CD14-positive monocyte (primary cell): Measurements from ENCODE around the gene ANKRD2. TPM values are rescaled to one million over a fixed set of nuclear protein-coding genes. Genes with fewer than 3 reads are reported as not detected.

ENCODE experiments used
- DNase-seq, 3 donors: peaks; one replicate each; pipeline ENCODE4 v3.0.0-alpha.2; 2011 to 2022
- H2AFZ ChIP-seq: 2 replicates; pipeline ENCODE4 v1.6.0; 2012; ENCODE audit warnings: mild to moderate bottlenecking, low read depth, low read length, inconsistent platforms; ENCODE audit not compliant: insufficient read depth, poor library complexity, severe bottlenecking
- H3K27ac ChIP-seq, 2 donors: 1 replicate in 1 of 2; 2 replicates in 1 of 2; pipeline ENCODE4 v1.5.1; 2012 to 2013; ENCODE audit warnings: low read length in 2 of 2, control low read depth in 1 of 2, inconsistent platforms in 1 of 2, low read depth in 1 of 2, mild to moderate bottlenecking in 1 of 2
- H3K27me3 ChIP-seq, 2 donors: one replicate each; pipeline versions ENCODE4 v1.6.0 to v1.6.1; 2011 to 2013; ENCODE audit warnings: low read length in 2 of 2; ENCODE audit not compliant: control insufficient read depth in 2 of 2, insufficient read depth in 2 of 2
- H3K36me3 ChIP-seq, 2 donors: replicated peaks in 1 of 2; 1 replicate in 1 of 2; 2 replicates in 1 of 2; pipeline versions ENCODE4 v1.5.1 to v1.6.1; 2012 to 2013; ENCODE audit warnings: low read length in 2 of 2, control low read depth in 1 of 2, inconsistent platforms in 1 of 2, mild to moderate bottlenecking in 1 of 2; ENCODE audit not compliant: insufficient read depth in 2 of 2, control insufficient read depth in 1 of 2
- H3K4me1 ChIP-seq, 2 donors: 1 replicate in 1 of 2; 2 replicates in 1 of 2; pipeline versions ENCODE4 v1.5.1 to v1.6.1; 2012 to 2013; ENCODE audit warnings: low read length in 2 of 2, control low read depth in 1 of 2, inconsistent platforms in 1 of 2, mild to moderate bottlenecking in 1 of 2, moderate library complexity in 1 of 2; ENCODE audit not compliant: insufficient read depth in 2 of 2, control insufficient read depth in 1 of 2
- H3K4me2 ChIP-seq: replicated peaks from 2 replicates; pipeline ENCODE3; 2012; ENCODE audit warnings: low read length, moderate library complexity, mild to moderate bottlenecking; ENCODE audit not compliant: poor library complexity, severe bottlenecking; ENCODE audit errors: extremely low read depth
- H3K4me3 ChIP-seq, 3 experiments: fragments of 200-600 bp in 1 of 3; sonication (generic) in 1 of 3; replicated peaks in 1 of 3; 1 replicate in 2 of 3; 2 replicates in 1 of 3; pipeline ENCODE4 v1.5.1; 2011 to 2013; ENCODE audit warnings: low read length in 3 of 3, mild to moderate bottlenecking in 3 of 3, control low read depth in 2 of 3, low read depth in 2 of 3, inconsistent platforms in 1 of 3, moderate library complexity in 1 of 3
- H3K79me2 ChIP-seq: 2 replicates; pipeline ENCODE4 v1.6.0; 2012; ENCODE audit warnings: mild to moderate bottlenecking, control low read depth, inconsistent platforms, low read length, moderate library complexity; ENCODE audit not compliant: insufficient read depth
- H3K9ac ChIP-seq: 2 replicates; pipeline ENCODE4 v1.6.0; 2017; ENCODE audit warnings: low read length, mild to moderate bottlenecking; ENCODE audit not compliant: insufficient read depth, poor library complexity, severe bottlenecking
- H3K9me3 ChIP-seq, 2 donors: replicated peaks in 1 of 2; 1 replicate in 1 of 2; 2 replicates in 1 of 2; pipeline versions ENCODE4 v1.5.1 to v1.6.1; 2012 to 2013; ENCODE audit warnings: low read length in 2 of 2, control low read depth in 1 of 2; ENCODE audit not compliant: control insufficient read depth in 1 of 2, insufficient read depth in 1 of 2
- H4K20me1 ChIP-seq: 2 replicates; pipeline ENCODE4 v1.6.0; 2012; ENCODE audit warnings: mild to moderate bottlenecking, low read length, control low read depth, moderate library complexity; ENCODE audit not compliant: insufficient read depth
- H3K27ac Mint-ChIP-seq, 7 donors: one replicate each; pipeline ENCODE4 v1.8.0; 2020; ENCODE audit warnings: mild to moderate bottlenecking in 7 of 7, mixed read lengths in 7 of 7, moderate library complexity in 6 of 7, inconsistent platforms in 2 of 7
- H3K27me3 Mint-ChIP-seq, 3 donors: one replicate each; pipeline ENCODE4 v1.8.0; 2021 to 2022; ENCODE audit warnings: low read depth in 3 of 3, mild to moderate bottlenecking in 3 of 3, mixed read lengths in 3 of 3, moderate library complexity in 3 of 3, inconsistent platforms in 1 of 3
- H3K36me3 Mint-ChIP-seq, 2 donors: one replicate each; pipeline ENCODE4 v1.8.0; 2020; ENCODE audit warnings: mixed read lengths in 2 of 2, inconsistent platforms in 1 of 2, mild to moderate bottlenecking in 1 of 2
- H3K4me1 Mint-ChIP-seq: one replicate; pipeline ENCODE4 v1.8.0; 2020; ENCODE audit warnings: mild to moderate bottlenecking, mixed read lengths
- H3K4me3 Mint-ChIP-seq, 2 donors: one replicate each; pipeline ENCODE4 v1.8.0; 2020; ENCODE audit warnings: mild to moderate bottlenecking in 2 of 2, mixed read lengths in 2 of 2, moderate library complexity in 1 of 2
- H3K9me3 Mint-ChIP-seq, 7 donors: one replicate each; pipeline ENCODE4 v1.8.0; 2020 to 2022; ENCODE audit warnings: mixed read lengths in 7 of 7, mild to moderate bottlenecking in 6 of 7, moderate library complexity in 6 of 7, inconsistent platforms in 2 of 7
- CTCF ChIP-seq: fragments of 200-600 bp; IDR thresholded peaks from one replicate; pipeline ENCODE4 v1.8.0; 2022; ENCODE audit warnings: antibody characterized with exemption, mild to moderate bottlenecking
- WGBS: methylation state at CpG from one replicate; pipeline ENCODE4 v1.1.5; 2013; ENCODE audit warnings: missing lambda C conversion rate; ENCODE audit not compliant: insufficient coverage; 5-methylcytosine and 5-hydroxymethylcytosine counted together
- intact Hi-C, 2 donors: fragments of 100-400 bp; cut with micrococcal nuclease; formaldehyde crosslinking; loops; one replicate each; pipeline versions ENCODE4 v1.15.0 to v1.15.1; 2023
- polyA plus RNA-seq, 3 donors: library from polyadenylated mRNA; depleted of rRNA in 1 of 3; unstranded in 2 of 3; stranded (reverse) in 1 of 3; fragments of 300-500 nt in 2 of 3; fragments of >200 nt in 1 of 3; fragmentation: Illumina TruSeq in 2 of 3; gene quantifications; 1 replicate in 2 of 3; 2 replicates in 1 of 3; pipeline ENCODE4 v1.2.3, GENCODE V29; 2012 to 2021

The ANKRD2 gene
- polyA plus RNA-seq, 3 donors = not detected

GRCh38 chr10:97593421-97593820 is 20.8 kb downstream of the ANKRD2 start:
- Mint-ChIP-seq H3K4me3 (no peak overlapping the region), H3K36me3 (no peaks in the 10 kb centered on the region), H3K27ac (no peak overlapping the region), H3K9me3 (no peaks in the 10 kb centered on the region), H3K27me3 (peaks cover 0 to 4% (median 2%) of the 10 kb centered on the region in 3 donors), H3K4me1 (no peaks in the 10 kb centered on the region)
- Histone ChIP-seq H2AFZ (no peak overlapping the region), H3K27ac (no peak overlapping the region), H3K79me2 (no peaks in the 10 kb centered on the region), H3K4me2 (no peak overlapping the region), H3K27me3 (no peaks in the 10 kb centered on the region), H3K9ac (no peak overlapping the region), H3K4me1 (no peaks in the 10 kb centered on the region), H3K4me3 (no peak overlapping the region), H3K9me3 (no peaks in the 10 kb centered on the region), H3K36me3 (no peaks in the 10 kb centered on the region), H4K20me1 (no peaks in the 10 kb centered on the region)
- no peak for DNase-seq
- WGBS = 100% methylated on average over 2 of the region's 4 CpGs
- intact Hi-C loops = no loop called here
- TF ChIP-seq CTCF = no peak

- Histone ChIP-seq H2AFZ (peak overlapping the region; percentile 11), H3K27me3 (no peaks in the 10 kb centered on the region), H3K4me2 (no peak overlapping the region), H3K4me3 (no peak overlapping the region), H3K4me1 (no peaks in the 10 kb centered on the region), H3K36me3 (no peaks in the 10 kb centered on the region), H3K27ac (no peak overlapping the region), H4K20me1 (no peaks in the 10 kb centered on the region), H3K9ac (no peak overlapping the region), H3K79me2 (no peaks in the 10 kb centered on the region), H3K9me3 (no peaks in the 10 kb centered on the region)
- no peak for TF ChIP-seq CTCF
- Mint-ChIP-seq H3K27ac (no peak overlapping the region), H3K36me3 (no peaks in the 10 kb centered on the region), H3K4me1 (no peaks in the 10 kb centered on the region), H3K9me3 (no peaks in the 10 kb centered on the region), H3K27me3 (peaks cover 0 to 4% (median 2%) of the 10 kb centered on the region in 3 donors), H3K4me3 (no peak overlapping the region)
- intact Hi-C loops = no loop called here
- DNase-seq = no peak
- WGBS = 78% methylated on average over 7 of the region's 10 CpGs
These were observed 23.8 kb downstream of the ANKRD2 start for GRCh38 chr10:97596101-97597082.
